HL-60/S4 treated with phorbol 12-myristate 13-acetate at 8.2 ng/mL for 4 days and 3 days (cell line): ENCODE results near the gene MBD2.
"Not testable (repeated sequence)": the region's sequence is repeated elsewhere in the genome, so short reads cannot be mapped to it uniquely, and the experiment has no call there.

Experiments used
- in situ Hi-C: fragments of 300-500 bp; cut with MboI; formaldehyde crosslinking; loops from 2 replicates; pipeline ENCODE4 v1.15.0; 2022; ENCODE audit warnings: low sequenced_read_pairs

Gene MBD2

GRCh38 chr18:54155412-54155811 is 69.1 kb downstream of the MBD2 start:
- in situ Hi-C loops, result no loop called here

- in situ Hi-C loops, result no loop called here
Observed at GRCh38 chr18:54154231-54154630, 70.2 kb downstream of the MBD2 start.

GRCh38 chr18:54151376-54151775 is 73.1 kb downstream of the MBD2 start:
- in situ Hi-C loops, result no loop called here

- in situ Hi-C loops, result no loop called here
Observed at GRCh38 chr18:54150226-54150625, 74.2 kb downstream of the MBD2 start.

GRCh38 chr18:54149078-54149697 is 75.3 kb downstream of the MBD2 start:
- in situ Hi-C loops, result no loop called here

- in situ Hi-C loops, result no loop called here
Observed at GRCh38 chr18:54148678-54149077, 75.8 kb downstream of the MBD2 start.

- in situ Hi-C loops, result no loop called here
Observed at GRCh38 chr18:54148151-54148550, 76.3 kb downstream of the MBD2 start.

- in situ Hi-C loops, result no loop called here
Observed at GRCh38 chr18:54147439-54147838, 77.0 kb downstream of the MBD2 start.

- in situ Hi-C loops, result no loop called here
Observed at GRCh38 chr18:54141041-54141608, 83.3 kb downstream of the MBD2 start.

- in situ Hi-C loops, result no loop called here
Observed at GRCh38 chr18:54140641-54141040, 83.8 kb downstream of the MBD2 start.

- in situ Hi-C loops, result no loop called here
Observed at GRCh38 chr18:54135216-54135615, 89.3 kb downstream of the MBD2 start.

- in situ Hi-C loops, result no loop called here
Observed at GRCh38 chr18:54134053-54134452, 90.4 kb downstream of the MBD2 start.

GRCh38 chr18:54130631-54131030 is 93.8 kb downstream of the MBD2 start:
- in situ Hi-C loops, result no loop called here

GRCh38 chr18:54130177-54130576 is 94.3 kb downstream of the MBD2 start:
- in situ Hi-C loops, result no loop called here

- in situ Hi-C loops, result no loop called here
Observed at GRCh38 chr18:54129448-54130067, 94.9 kb downstream of the MBD2 start.

- in situ Hi-C loops, result no loop called here
Observed at GRCh38 chr18:54127759-54128378, 96.6 kb downstream of the MBD2 start.

- in situ Hi-C loops, result no loop called here
Observed at GRCh38 chr18:54125429-54125828, 99.0 kb downstream of the MBD2 start.

GRCh38 chr18:54123720-54124440 is 100.6 kb downstream of the MBD2 start:
- in situ Hi-C loops, result not testable (repeated sequence)

GRCh38 chr18:54119524-54120019 is 104.9 kb downstream of the MBD2 start:
- in situ Hi-C loops, result no loop called here

- in situ Hi-C loops, result no loop called here
Observed at GRCh38 chr18:54117853-54118773, 106.4 kb downstream of the MBD2 start.
